ENCODE results near the gene ANKRD39. TPM values are rescaled to one million over a fixed set of nuclear protein-coding genes. Genes with fewer than 3 reads are reported as not detected.

The ANKRD39 gene
- total RNA-seq (2022; extraction: Qiagen RNA extraction): 16.8 to 20.6 TPM (median 18.5 TPM) in 5 replicates

GRCh38 chr2:96857667-96858372 is at the start of gene ANKRD39:
TSS of gene ANKRD39 (minus strand) at chr2:96858016. CDS start at chr2:96857987, 29 bp downstream.

GRCh38 chr2:96869822-96870625 is 12.2 kb upstream of the ANKRD39 start, which contains the start of gene SEMA4C:
TSS of gene SEMA4C (minus strand) at chr2:96870080. CDS start at chr2:96867886, 2,194 bp downstream.

DNA sequence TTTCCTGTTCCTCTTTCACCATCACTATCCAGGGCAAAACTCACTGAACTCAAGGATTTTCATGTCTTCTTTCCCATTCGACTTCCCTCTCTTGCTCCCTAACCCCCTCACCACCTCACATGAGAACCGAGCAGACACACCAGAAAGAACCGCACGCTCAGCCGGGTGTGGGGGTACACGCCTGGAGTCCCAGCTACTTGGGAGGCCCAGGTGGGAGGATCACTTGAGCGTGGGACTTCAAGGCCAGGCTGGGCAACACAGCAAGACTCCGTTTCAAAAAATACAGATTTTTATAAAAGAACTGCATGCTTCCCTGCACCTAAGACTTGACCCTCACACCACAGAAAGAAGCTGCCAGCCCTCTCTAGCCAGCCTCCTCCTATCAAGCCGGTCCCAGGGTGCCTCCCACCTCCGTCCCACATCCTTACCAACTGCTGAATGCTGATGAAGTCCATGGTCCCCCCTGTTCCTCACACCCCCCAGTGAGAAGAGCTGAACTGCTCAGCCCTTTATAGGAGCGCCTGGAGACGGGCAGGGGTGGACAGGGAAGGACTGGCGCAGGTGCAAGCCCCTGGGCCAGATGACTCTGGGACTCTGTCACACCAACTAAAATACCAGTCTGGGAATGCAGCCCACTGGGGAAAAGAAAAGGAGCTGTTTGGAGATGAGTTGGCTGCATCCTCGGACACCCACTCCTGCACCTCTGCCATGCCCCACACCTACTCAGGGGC is 14.1 kb downstream of the ANKRD39 start, which contains the start of gene ANKRD23:
Gene ANKRD23, minus strand, starts transcription at position 484 of the 731 bp plus-strand sequence. Its CDS starts 29 bp downstream, at position 455.

GRCh38 chr2:96816127-96816835 is 41.5 kb downstream of the ANKRD39 start, which contains the start of gene CNNM3:
TSS of gene CNNM3 (plus strand) at chr2:96816268. CDS start at chr2:96816278, 10 bp downstream.

Other genes starting within 250 kb of the ANKRD39 start
- gene KANSL3, start 219.7 kb downstream of the ANKRD39 start, total RNA-seq (2022; extraction: Qiagen RNA extraction): 18.2 to 24.8 TPM (median 22.0 TPM) in 5 replicates
- gene FER1L5, start 215.3 kb downstream of the ANKRD39 start, total RNA-seq (2022; extraction: Qiagen RNA extraction): 0.02 TPM in 1 of 5 replicates, not detected in the others
- gene LMAN2L, start 118.0 kb downstream of the ANKRD39 start, total RNA-seq (2022; extraction: Qiagen RNA extraction): 18.8 to 20.4 TPM (median 19.6 TPM) in 5 replicates
- gene CNNM4, start 97.1 kb downstream of the ANKRD39 start, total RNA-seq (2022; extraction: Qiagen RNA extraction): 7.4 to 11.4 TPM (median 10.4 TPM) in 5 replicates
- gene CNNM3, start 41.7 kb downstream of the ANKRD39 start, total RNA-seq (2022; extraction: Qiagen RNA extraction): 7.2 to 11.5 TPM (median 10.7 TPM) in 5 replicates
- 0.46 to 2.5 TPM (median 1.5 TPM) in 5 replicates for gene ANKRD23, start 14.0 kb downstream of the ANKRD39 start, total RNA-seq (2022; extraction: Qiagen RNA extraction)
- 15.0 to 20.6 TPM (median 18.2 TPM) in 5 replicates for gene SEMA4C, start 12.1 kb upstream of the ANKRD39 start, total RNA-seq (2022; extraction: Qiagen RNA extraction)
- gene FAM178B, start 128.6 kb upstream of the ANKRD39 start, total RNA-seq (2022; extraction: Qiagen RNA extraction): not detected in 5 replicates
- gene FAHD2B, start 236.9 kb upstream of the ANKRD39 start, total RNA-seq (2022; extraction: Qiagen RNA extraction): 10.6 to 12.7 TPM (median 11.4 TPM) in 5 replicates

All from A549 treated with dexamethasone at 1 μM for 4 hours (cell line).